HepG2 (cell line): ENCODE measurements around the gene GDE1. TPM values are rescaled to one million over a fixed set of nuclear protein-coding genes. Genes with fewer than 3 reads are reported as not detected.

Experiments
- DZIP1 ChIP-seq: sonication (generic); formaldehyde crosslinking; IDR thresholded peaks from 2 replicates; pipeline ENCODE4 v1.5.0; 2020; ENCODE audit warnings: mild to moderate bottlenecking, missing genetic modification reagents
- ZNF431 ChIP-seq: sonication (generic); formaldehyde crosslinking; IDR thresholded peaks from 2 replicates; pipeline ENCODE4 v1.9.0; 2022; ENCODE audit warnings: missing genetic modification reagents, low read depth, mild to moderate bottlenecking, borderline replicate concordance
- ZNF609 ChIP-seq: sonication (generic); formaldehyde crosslinking; IDR thresholded peaks from 2 replicates; pipeline ENCODE4 v1.4.0; 2020; ENCODE audit warnings: mild to moderate bottlenecking, missing genetic modification reagents, borderline replicate concordance
- polyA plus RNA-seq, 8 experiments: library from polyadenylated mRNA; depleted of rRNA in 3 of 8; stranded (reverse) in 7 of 8; unstranded in 1 of 8; fragments of >200 nt; fragmentation: Illumina TruSeq in 4 of 8; extraction: Trizol in 4 of 8; gene quantifications; 2 replicates each; pipeline versions ENCODE4 v1.2.1 to v1.2.3, GENCODE V29; 2011 to 2016; ENCODE audit warnings: low read depth in 4 of 8, missing spikeins in 1 of 8, mixed read lengths in 1 of 8; ENCODE audit not compliant: insufficient read depth in 1 of 8
- total RNA-seq, 5 experiments: library from RNA; depleted of rRNA; stranded (reverse); fragments of >200 nt; fragmentation: Illumina TruSeq; extraction: Trizol; gene quantifications; 2 replicates each; pipeline ENCODE4 v1.2.3, GENCODE V29; 2016; ENCODE audit warnings: low read depth in 1 of 5

GDE1 gene
- total and polyA plus RNA-seq, 2 of the 13 experiments (the other 11 are each of a cell fraction or from before 2014, with no cell fraction given), result 35.9 to 59.0 TPM

GRCh38 chr16:19506965-19507364 is 14.9 kb downstream of the GDE1 start (continued):
- TF ChIP-seq ZNF609 (CRISPR knock-in tag), result no peak
- no peak for TF ChIP-seq DZIP1 (CRISPR knock-in tag)
- TF ChIP-seq ZNF431 (CRISPR knock-in tag), result no peak
